ENCODE results near the gene RDH11.
"Not testable (repeated sequence)": the region's sequence is repeated elsewhere in the genome, so short reads cannot be mapped to it uniquely, and the experiment has no call there.

RDH11 gene

DNA sequence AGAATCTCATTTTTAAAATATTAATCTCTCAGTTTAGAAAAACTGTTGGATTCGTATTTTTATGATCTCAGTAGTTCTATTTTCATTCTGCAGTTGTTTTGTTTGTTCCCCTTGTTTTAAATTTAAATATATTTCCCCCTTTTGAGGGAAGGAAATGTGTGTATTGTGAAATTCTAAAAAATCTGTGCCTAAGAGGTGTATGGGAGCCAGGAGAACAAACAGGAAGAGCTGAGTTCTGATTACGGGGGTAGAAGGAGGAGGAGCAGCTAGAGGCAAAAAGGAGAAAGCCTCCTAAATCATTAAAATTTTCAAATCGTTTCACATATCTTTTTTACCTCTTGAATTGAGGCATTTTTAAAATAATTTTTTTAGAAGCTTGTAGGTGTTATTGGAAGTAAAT lies 8.4 kb upstream of the RDH11 start:
- no peak for DNase-seq

DNA sequence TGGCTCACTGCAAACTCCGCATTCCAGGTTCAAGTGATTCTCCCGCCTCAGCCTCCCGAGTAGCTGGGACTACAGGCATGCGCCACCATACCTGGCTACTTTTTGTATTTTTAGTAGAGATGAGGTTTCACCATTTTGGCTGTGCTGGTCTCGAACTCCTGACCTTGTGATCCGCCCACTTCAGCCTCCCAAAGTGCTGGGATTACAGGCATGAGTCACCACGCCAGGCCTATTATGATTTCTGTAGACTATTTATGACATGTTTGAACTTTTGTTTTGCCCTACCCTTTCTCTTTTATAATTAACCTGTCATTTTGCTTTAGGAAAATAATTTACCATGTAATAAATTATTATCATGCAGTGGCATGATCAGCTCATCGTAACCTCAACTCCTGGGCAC lies 5.9 kb upstream of the RDH11 start, which contains the start of gene RDH12:
TSS of gene RDH12 (plus strand) at position 395 of the 400 bp plus-strand sequence. CDS start 20,757 bp downstream, outside the sequence.
- DNase-seq, result not testable (repeated sequence)

DNA sequence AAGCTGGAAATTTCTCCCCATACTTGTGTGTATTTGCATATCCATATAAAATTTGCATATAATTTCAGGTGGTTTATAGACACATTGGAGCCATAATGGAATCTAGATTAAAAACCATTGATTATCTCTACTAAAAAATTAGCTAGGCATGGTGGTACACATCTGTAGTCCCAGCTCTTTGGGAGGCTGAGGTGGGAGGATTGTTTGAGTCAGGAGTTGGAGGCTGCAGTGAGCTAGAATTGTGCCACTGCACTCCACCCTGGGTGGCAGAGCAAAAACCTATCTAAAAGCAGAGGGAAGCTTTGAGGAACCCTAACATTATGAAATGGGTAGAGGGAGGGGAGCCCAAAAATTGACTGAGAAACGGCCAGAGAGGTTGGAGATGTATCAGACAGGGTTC lies 2.6 kb upstream of the RDH11 start:
- no peak for DNase-seq

DNA sequence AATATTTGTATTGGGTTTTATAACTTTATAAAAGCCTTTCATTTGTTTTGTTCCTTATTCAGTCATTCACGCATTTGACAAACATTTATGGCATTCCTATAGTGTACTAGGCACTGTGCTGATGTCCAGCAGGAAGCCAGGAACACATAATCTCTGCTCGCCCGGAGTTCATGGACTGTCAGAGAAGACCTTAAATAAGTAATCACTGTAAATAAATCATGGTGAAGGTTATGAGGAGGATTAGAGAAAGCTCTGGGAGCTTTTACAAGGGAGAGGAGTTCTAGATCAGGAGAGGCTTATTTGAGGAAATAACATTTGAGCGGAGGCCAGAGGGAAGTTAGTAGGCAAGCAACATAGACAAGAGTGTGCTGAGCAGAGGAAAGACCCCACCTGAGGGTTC lies 1.4 kb upstream of the RDH11 start:
- no peak for DNase-seq

DNA sequence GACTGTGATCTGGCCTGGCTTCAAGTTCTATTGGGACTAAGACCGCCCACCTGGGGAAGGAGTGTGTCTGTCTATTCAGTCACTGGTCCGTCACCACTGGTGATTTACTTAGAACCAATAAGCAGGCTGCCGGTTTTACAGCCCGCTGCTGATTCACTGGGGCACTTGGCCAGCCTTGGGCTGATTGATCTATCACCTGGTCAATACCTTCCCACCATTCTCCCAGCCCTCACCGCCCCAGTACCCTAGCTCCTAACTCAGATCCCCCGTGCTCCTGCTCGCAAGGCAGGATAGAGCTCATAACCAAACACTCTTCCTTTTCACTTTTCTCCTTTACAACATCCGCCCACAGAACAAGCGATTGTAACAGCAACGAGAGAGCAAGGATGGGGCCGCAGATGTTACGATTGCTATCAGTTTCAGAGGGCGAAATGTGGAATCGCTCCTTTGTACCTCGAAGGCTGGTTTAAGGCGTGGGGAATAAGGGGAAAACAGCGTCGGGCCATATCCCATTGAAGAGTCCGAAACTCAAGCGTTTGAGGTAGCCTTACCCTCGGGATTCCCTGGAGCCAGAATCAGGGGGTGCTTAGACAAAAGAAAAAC lies 672 bp downstream of the RDH11 start:
- peak; percentile 57 for DNase-seq

DNA sequence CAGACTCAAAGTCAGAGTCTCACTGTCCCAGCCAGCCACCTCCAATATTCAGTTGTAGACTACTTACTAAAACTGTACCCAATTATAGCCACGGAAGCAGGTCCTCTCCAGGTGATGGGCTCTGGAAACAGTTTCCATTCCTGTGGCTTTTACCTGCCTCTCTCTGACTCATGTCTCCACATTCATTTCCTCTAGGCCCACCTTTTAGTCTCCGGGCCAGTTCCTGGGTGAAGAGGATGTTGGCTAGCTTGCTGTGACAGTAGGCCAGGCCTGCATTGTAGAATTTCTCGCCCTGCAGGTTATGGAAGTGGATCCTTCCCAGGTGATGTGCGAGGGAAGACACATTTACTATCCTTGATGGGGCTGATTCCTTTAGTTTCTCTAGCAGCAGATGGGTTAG lies 5.6 kb downstream of the RDH11 start:
- DNase-seq, result no peak

DNA sequence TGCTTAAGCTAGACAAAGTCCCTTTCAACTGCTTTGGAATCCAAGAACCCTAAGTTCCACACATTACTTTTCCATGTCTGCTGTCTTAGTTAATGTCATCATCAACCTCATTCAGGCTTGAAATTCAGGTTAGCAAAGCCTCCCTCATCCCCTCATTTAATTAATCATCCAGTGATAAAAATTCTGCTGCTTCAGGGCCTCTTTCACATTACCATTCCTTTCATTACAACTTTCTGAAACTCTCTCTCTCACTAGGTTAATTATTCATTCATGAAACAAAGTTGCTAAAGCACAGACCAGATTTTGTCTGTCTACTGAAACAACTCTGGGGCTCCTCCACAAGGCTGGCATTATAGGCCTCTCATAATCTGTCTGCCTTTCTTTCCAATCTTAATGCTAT lies 11.7 kb downstream of the RDH11 start:
- no peak for DNase-seq

DNA sequence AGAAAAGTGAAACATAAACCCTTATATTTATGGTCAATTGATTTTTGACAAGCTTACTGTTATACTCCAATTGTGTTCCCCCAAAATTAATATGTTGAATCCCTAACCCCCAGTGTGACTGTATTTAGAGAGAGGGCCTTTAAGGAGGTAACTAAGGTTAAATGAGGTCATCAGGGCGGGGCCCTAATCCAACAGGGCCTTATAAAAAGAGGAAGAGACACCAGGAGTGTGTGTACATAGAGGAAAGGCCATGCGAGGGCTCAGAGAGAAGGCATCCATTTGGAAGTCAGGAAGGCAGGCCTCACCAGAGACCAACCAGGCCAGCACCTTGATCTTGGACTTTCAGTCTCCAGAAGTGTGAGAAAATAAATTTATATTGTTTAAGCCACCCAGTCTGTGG lies 14.6 kb downstream of the RDH11 start:
- no peak for DNase-seq

DNA sequence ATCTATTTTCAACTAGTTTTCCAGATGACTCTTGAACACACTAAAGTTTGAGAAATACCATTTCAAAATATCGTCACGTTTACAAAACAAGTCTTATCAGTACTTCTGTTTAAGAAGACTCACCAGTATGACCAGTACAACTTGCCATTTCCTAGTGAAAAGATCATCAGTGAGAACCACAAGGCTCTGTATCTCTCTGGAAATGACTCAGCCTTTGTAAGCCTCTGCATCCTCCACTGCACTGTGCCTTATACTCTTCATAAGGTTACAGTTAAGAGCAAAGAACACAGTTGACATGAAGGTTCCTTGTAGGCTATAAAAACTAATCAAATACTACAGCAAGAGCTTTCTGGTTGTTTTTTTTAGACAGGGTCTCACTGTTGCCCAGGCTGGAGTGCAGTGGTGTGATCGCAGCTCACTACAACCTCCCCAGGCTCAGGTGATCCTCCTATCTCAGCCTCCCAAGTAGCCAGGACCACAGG lies 15.4 kb downstream of the RDH11 start:
- DNase-seq, result no peak

DNA sequence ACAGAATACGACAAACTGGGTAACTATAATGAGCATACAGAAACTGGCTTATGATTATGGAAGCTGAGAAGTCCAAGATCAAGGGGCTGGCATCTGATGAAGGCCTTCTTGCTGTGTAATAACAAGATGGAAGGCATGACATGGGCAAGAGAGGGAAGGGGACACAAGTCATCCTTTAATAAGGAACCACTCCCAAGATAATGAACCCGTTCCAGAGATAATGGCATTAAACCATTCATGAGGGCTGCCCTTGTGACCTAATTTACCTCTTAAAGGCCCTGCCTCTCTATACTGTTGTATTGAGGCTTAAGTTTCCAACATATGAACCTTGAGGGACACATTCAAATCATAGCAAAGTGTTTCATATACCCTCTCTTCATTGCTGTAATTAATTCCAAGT lies 16.6 kb downstream of the RDH11 start:
- DNase-seq, result no peak

DNA sequence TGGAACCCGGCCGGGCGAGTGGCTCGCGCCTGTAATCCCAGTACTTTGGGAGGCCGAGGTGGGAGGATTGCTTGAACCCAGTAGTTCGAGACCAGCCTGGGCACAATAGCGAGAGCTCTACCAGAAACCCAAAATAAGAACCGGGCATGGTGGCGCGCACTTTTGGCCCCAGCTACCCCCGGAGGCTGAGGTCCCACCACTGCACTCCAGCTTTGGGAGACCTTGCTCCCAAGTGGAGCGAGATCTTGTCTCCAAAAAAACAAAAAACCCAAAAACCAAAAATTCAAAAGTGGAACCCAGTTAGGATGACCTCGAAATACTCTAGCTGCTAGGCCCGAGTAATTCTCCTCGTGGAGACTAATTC lies 20.4 kb downstream of the RDH11 start:
- no peak for DNase-seq

DNA sequence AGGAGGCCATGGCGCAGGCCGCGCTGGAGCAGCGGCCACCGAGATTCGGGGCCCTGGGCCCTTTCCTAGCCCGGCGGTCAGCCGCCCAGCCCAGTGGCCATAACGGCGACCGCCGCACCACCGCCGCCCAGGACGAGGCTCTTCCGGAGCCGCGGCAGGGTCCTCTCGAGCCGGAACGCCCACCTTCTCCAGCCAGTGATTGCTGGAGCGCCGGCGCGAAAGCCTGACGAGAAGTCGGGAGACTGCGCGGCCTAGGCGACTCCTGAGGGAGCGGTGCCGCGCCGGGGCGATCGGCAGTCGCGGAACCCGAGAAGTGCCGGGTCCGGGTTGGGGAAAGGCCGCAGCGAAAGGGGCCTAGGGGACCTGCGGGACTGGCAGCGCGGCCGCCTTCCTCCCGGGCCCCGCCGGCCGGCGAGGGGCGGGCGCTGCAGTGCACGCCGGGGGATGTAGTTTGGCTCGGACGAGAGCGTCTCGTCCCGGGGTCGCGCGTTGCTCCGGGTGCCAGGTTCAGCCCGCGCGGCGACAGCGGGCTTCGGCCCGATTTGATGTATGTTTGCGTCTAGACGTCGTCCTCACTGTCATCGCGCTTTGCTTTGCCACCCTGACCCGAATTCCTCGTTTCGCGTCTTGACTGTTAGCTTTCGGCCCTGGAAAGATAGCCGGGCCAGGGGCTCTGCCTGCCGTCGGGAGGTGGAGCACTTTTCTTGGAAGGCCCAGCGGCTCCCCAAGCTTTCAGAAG lies 20.9 kb downstream of the RDH11 start, which contains the start of gene VTI1B:
TSS of gene VTI1B (minus strand) at position 153 of the 739 bp plus-strand sequence. CDS start at position 10, 143 bp downstream.
- DNase-seq, result peak; percentile 65

DNA sequence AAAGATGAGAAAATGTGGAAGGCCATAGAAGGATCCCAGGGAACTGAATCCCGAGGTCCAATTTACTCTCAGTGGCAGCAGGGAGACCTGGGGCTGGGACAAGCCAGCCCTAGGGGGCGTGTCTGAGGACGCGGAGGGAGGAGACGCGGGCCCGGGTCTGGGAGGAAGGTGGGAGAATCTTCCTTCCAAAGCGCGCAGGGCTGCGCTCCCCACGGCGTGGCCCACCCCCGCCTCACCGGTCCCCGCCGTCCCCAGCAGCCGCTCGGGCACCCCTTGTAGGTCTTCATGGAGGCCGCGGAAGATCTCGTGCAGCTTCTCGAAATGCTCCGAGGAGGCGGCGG lies 21.5 kb downstream of the RDH11 start:
- DNase-seq, result peak; percentile 39

DNA sequence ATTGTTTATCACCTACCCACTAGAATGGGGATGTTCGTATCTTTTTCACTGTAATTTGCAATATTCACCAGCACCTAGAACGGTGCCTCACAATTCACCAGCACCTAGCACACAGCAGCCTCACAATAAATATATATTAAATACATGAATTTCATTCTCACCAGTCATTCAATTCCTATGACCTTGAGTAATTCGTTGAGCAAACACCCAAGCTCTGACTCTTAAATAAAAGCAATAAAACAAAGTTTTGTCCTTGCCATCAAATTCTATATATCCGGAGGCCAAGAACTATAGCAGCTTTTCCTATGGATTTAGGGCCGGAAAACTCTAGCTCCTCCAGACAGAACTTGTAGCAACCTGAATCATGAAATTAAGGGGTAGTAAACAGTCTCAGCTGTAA lies 22.1 kb downstream of the RDH11 start:
- DNase-seq, result no peak

DNA sequence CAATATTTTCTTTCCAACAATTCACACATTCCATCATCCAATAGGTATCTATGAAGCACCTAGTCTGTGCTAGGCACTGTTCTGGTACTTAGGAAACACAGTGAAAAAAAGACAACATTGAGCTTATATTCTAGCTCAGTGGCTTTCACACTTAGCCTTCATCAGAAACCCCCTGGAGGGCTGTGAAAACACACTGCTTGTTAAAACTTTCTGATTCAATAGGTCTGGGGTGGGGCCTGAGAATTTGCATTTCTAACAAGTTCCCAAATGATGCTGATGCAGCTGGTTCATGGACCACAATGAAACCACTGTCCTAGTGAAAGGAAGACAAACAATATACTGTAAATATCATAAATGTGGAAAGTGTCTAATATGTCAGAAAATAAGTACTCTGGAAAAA lies 27.0 kb downstream of the RDH11 start:
- DNase-seq, result no peak

DNA sequence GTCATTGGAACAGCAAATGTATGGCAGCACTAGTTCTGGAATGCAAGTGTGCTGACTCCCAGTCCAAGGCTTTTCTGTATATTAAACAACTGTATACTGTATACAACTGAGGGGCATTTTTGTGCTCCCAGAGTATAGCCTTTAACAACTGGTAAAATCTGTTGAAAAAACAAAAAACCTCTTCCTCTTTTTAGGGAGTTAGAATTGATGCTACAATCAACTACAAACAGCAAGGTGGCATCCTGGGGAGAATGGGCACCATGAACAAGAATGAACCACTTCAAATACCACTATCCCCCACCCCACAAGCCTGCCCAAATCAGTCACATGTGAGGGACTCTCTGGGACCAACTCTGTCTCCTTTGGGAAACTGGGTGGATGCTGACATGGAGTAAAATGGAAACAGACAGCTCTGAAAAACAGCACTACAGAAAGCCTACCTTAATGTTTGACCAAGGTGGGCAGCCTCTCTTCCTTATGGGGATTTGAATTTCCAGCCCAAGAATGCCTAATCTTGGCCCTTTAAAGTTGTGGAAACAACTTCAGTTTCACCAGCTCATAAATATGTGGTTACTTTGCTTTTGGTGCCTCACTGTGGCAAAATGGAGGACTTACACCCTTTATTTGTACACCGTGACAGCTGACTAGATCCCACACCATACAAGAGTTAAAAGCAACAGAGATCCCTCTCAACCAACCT lies 28.7 kb downstream of the RDH11 start:
- peak; percentile 11 for DNase-seq

DNA sequence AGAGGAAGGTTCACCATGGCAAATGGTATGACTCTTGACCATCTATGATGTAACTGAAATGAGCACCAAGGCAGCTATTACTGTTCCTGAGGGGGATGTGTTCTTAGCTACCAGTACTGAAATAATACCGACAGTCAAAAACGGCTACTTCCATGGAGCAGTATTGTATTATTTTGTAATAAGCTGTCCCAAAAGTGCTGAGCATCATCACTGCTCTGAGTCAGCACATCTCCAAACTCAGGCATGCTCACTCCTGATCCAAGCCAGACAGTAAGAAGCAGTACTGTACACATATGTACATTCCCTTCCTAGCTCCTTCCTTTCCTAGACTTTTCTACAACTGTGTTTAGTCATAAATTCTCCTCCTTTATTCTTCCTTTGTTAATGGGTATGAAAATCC lies 29.7 kb downstream of the RDH11 start:
- no peak for DNase-seq

DNA sequence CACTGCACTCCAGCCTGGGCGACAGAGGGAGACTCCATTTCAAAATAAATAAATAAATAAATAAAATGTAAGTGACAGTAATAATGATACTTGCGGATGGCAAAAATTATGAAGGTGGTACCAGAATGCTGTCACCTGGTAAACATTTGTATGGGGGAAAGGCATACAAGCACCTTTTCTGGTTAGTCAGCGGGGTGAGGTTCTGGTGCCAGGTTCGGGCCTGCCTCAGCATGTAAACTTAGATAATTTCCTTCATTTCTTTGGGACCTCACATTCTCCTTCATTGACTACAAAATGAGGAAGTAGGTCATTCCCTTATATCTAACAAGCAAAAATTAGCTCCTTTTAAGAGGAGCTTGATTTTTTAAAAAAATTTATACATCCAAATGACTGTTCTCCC lies 31.9 kb downstream of the RDH11 start:
- no peak for DNase-seq

DNA sequence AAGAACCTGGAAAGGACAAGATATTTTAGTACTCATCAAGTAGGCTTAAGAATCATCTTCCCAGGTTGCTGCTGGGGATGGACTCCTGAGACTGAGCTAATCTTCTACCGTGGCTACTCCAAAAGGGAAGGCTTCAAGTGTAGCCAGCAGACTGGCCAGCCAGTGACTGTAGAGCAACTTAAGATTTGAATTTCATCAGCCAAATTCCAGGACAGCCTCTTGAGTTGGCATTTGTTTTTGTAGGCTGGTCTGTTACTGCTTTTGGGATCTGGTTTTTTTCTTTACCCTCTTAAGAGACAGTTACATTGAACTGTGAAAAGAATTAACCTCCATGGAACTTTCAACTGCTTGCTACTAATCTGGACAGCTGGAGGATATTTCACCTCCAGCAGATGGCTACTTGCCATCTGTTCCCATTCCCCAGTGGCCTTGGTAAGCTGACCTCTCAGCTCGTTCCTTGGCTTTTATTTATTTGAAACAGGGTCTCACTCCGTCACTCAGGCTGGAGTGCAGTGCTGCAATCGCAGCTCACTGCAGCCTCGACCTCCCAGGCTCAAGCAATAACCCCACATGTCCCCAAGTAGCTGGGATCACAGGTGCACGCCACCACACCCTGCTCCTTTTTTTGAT lies 41.8 kb downstream of the RDH11 start:
- no peak for DNase-seq

DNA sequence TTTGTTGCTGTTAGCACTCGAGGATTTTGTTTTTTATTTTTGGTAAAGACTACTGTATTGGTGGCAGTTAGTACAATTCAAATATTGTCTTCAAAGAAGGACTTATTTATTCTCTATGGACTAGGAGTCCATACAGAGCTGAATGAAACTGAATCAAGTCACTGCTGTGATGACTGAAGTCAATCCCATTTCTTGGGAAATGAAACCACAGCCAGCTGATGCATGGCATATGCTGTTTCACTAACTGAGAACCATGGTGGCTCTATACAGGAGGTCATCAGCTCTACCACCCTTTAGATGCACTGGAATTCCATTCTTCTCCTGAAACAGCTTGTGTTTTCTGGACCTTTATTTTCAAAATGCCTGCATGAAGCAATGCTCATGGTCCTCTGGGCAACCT lies 43.4 kb downstream of the RDH11 start:
- DNase-seq, result no peak

DNA sequence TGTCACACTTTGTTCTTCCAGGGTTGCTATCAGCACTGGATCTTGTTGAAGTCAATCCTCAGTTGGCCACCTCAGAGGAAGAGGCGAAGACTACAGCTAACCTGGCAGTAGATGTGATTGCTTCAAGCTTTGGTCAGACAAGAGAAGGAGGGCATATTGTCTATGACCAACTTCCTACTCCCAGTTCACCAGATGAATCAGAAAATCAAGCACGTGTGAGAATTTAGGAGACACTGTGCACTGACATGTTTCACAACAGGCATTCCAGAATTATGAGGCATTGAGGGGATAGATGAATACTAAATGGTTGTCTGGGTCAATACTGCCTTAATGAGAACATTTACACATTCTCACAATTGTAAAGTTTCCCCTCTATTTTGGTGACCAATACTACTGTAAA lies 44.9 kb downstream of the RDH11 start:
- no peak for DNase-seq

DNA sequence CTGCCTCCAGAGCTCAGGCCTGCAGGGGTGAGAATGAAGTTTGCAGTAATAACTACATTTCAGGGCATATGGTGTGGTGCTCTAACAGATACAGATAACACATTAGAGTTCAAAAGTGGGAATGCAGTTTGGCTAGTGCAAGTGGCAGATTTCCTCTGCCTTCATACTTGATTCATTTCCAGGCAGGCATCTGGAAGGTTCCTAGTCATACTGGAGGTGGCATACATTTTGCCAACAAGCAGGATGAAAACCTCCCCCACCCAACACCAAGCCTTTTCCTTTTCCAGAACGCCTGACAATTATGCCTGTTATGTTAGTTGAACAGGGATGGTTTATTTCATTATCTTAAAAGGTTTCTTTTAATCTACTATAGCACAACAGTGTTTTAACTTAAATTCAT lies 45.4 kb downstream of the RDH11 start:
- no peak for DNase-seq

DNA sequence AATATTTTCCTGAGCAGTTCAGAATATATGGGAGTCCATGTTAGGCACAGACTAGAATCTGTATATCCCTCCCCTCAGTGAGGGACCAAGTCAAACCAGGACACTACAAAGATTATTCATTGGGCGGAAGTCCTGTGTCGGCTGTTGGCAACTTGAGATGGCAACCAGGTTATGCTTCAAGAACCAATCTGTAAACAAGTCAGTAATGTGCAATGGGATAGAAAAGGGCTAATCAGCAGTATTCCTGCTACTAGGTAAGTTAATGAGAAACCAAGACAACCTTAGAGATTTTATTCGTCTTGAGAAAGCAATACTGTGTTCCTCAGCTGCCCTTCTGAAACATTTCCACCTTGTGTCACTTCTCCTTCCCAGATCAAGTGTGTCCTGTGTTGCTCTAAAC lies 49.4 kb downstream of the RDH11 start:
- no peak for DNase-seq

DNA sequence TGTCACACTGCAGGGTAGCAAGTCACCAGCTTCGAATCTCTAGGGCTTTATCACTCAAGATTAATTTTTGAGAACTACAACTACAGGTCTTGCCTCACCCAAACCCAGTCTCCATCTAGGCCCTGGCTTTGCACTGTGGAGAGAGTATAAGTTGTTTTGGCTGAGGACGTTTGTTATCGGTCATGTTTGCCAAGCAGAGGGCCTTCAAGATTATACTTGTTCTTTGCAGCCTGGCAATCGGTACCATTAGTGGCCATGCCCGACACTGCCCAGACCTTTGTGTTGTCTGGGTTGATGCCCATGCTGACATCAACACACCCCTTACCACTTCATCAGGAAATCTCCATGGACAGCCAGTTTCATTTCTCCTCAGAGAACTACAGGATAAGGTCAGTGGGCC lies 50.1 kb downstream of the RDH11 start:
- DNase-seq, result no peak

All from activated T-cell treated with anti-CD3 and anti-CD28 coated beads for 4 hours (primary cell).